ENCODE data around the gene DOCK10.

GRCh38 chr2:224786848-224787247, 255.4 kb downstream of the DOCK10 start:
- TF ChIP-seq ZNF8 (CRISPR knock-in tag; IDR thresholded peaks at IDR 0.05) (no peak), ZFP3 (CRISPR knock-in tag; IDR thresholded peaks at IDR 0.05) (no peak), BACH2 (CRISPR knock-in tag; IDR thresholded peaks at IDR 0.05; ENCODE audit: borderline replicate concordance) (no peak), PATZ1 (CRISPR knock-in tag; IDR thresholded peaks at IDR 0.05; ENCODE audit: borderline replicate concordance) (no peak), ZFP30 (CRISPR knock-in tag; IDR thresholded peaks at IDR 0.05) (no peak), ARNTL (CRISPR knock-in tag; IDR thresholded peaks at IDR 0.05; ENCODE audit: borderline replicate concordance, low read depth) (no peak), CSRNP3 (CRISPR knock-in tag; IDR thresholded peaks at IDR 0.05) (no peak), CREB5 (CRISPR knock-in tag; IDR thresholded peaks at IDR 0.05; ENCODE audit: low read depth) (no peak)
